GM12865 (cell line): ENCODE results near the gene TAOK1.

Source experiments
- DNase-seq: peaks from one replicate; pipeline ENCODE4 v3.0.0; 2010; ENCODE audit warnings: low read depth
- H3K4me3 ChIP-seq: 2 replicates; pipeline ENCODE4 v1.5.1; 2011; ENCODE audit warnings: mild to moderate bottlenecking, low read depth, low read length, control low read depth
- CTCF ChIP-seq: IDR thresholded peaks from 2 replicates; pipeline ENCODE4 v1.5.1; 2011; ENCODE audit warnings: low read length, control low read depth, low read depth, inconsistent platforms; ENCODE audit not compliant: insufficient read depth; ENCODE audit errors: missing control alignments

TAOK1 gene

GRCh38 chr17:29568331-29569244 lies 178.4 kb downstream of the TAOK1 start, which contains the start of gene TP53I13:
Gene TP53I13, plus strand, starts transcription at chr17:29568701. Its CDS starts 58 bp downstream, at chr17:29568759.
- H3K4me3 ChIP-seq = peak within 1 kb of the TSS; percentile 85
- peak; percentile 93 for DNase-seq
- TF ChIP-seq CTCF = no peak

GRCh38 chr17:29569245-29569950 lies 179.2 kb downstream of the TAOK1 start:
- no peak for TF ChIP-seq CTCF
- peak overlapping the region; percentile 61 for H3K4me3 ChIP-seq
- DNase-seq = no peak

- no peak for DNase-seq
- no peak overlapping the region for H3K4me3 ChIP-seq
- no peak for TF ChIP-seq CTCF
Observed at GRCh38 chr17:29570521-29570920, 180.4 kb downstream of the TAOK1 start.

- no peak for DNase-seq
- TF ChIP-seq CTCF = no peak
- H3K4me3 ChIP-seq = no peak overlapping the region
Observed at GRCh38 chr17:29571486-29571882, 181.3 kb downstream of the TAOK1 start.

GRCh38 chr17:29571883-29572681 lies 181.9 kb downstream of the TAOK1 start:
- no peak overlapping the region for H3K4me3 ChIP-seq
- DNase-seq = no peak
- no peak for TF ChIP-seq CTCF

GRCh38 chr17:29572691-29573557 lies 182.8 kb downstream of the TAOK1 start:
- peak; percentile 82 for DNase-seq
- peak; percentile 79 for TF ChIP-seq CTCF
- H3K4me3 ChIP-seq = no peak overlapping the region
